Ovary (tissue), 3 donors: ENCODE results near the gene JSRP1.

Experiments
- CTCF ChIP-seq, 3 donors: fragments of 450-650 bp in 2 of 3; fragments of 200-600 bp in 1 of 3; IDR thresholded peaks; one replicate each; pipeline versions ENCODE4 v1.5.1 to v1.8.0; 2016 to 2022; ENCODE audit warnings: antibody characterized with exemption in 3 of 3, mild to moderate bottlenecking in 1 of 3
- POLR2A ChIP-seq: fragments of 450-650 bp; IDR thresholded peaks from one replicate; pipeline ENCODE4 v1.6.1; 2017; ENCODE audit warnings: antibody characterized with exemption, mild to moderate bottlenecking, moderate library complexity
- donor health status: DM: no; HTN: no; CAD: no.

- TF ChIP-seq CTCF (IDR thresholded peaks at IDR 0.05) (no peak), POLR2A (no peak)
Observed at GRCh38 chr19:2274185-2274711, 18.0 kb upstream of the JSRP1 start.
